Measurements from ENCODE around the gene CNOT2.

CNOT2 gene

DNA sequence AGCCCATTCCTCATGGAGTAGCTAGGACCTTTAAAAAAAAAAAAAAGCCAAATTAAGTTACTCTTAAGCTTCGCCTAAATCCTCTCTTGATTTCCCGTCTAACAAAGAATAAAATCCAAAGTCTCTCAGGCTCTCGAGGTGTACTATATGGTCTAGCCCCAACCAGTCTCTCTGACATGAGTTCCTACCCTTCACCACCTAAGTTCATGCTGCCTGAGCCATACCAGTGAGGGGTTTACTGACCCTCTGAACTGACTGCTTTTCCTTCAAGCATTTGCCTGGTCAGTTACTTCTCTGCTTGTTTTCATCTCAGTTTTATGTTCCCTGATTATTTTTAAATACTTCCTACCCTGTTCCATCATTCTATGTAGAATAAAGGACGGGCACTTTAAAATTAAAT lies 64.6 kb downstream of the CNOT2 start:
- DNase-seq: no peak

DNA sequence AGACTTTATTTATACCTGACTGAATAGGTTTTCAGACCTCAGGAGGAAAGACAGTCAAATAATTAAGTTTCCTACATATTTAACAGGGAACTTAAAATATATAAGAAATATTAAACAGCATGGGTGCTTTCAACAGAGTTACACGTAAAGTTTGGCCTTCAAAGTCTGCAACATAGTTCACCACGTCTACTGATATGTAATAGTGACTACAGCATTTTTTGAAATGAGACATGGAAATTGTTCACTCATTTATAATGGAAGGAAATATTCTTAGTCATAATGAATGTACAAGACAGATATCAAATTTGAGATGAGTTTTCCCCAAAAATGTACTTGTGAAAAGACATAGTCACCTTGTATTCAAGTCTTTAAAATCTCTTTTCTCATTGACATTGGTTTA lies 66.1 kb downstream of the CNOT2 start:
- DNase-seq: no peak

DNA sequence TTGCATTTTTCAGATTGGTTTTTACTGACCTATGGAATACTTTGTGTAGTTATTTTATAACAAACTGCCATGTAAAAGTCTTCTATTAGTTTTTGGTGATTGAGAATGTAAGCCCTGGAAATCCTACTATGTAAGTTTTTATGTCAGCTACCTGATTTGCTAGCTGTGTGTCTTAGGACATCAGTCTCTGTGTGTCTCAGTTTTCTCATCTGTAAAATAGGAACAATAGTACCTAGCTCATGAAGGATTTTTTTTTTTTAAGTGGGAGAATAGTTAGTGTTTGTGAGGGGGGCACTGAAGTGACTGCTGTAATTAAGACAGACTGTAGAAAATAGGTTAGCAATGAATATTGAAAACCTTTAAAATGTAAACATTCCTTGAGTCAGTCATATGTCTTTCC lies 70.9 kb downstream of the CNOT2 start:
- DNase-seq: no peak

DNA sequence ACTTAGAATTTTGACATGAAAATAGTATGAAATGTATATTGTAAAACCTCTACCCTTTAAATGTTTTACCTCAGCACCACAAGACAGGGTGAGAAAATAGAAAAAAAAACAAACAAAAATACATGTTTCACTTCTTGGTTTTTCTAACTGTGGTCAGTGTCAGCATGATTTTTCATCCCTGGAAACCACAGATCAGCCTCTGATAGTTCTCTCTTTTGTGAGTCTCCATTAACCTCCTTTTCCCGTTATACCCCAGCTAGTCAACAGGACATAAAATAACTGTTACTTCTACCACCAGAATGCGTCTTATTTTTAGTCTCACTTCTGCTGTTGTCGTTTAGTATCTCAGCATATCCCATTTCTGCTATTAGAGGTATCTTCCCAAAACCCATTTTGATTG lies 74.5 kb downstream of the CNOT2 start:
- no peak for DNase-seq

DNA sequence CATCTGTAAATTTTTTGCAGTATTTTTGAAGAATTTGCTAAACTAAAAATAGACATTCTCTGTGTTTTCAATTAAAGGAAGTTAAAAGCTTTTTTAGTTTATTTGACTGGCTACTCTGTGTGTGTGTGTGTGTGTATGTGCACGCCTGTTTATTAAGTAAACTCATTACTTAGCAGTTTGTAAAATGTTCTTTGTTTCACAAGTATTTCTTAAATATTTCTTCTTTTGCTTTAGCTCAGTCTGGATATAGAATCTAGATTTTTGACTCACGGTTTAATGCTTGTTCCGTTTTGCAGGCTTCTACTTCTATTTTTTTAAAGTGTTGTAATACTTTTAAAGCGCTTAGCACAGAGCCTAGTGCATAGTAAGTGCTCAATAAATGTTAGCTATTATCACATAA lies 76.4 kb downstream of the CNOT2 start:
- DNase-seq: no peak

DNA sequence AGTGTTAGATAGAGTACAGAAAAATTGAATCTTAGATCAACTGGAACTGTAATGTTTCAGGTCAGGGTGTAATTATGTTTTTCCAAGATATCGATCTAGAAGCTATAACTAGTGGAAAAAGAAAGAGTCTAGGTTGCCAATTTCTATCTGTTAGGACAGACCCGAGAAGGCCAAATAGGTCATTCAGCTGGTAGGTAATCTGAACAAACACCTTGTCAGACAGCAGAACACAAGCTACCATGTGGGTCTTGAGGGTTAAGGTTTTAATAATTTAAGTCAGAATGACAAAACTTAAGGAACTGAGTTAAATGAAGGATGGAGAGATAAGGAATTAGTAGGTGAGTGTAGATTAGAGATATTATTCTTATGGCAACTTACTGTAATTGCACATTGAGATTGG lies 78.0 kb downstream of the CNOT2 start:
- DNase-seq: no peak

DNA sequence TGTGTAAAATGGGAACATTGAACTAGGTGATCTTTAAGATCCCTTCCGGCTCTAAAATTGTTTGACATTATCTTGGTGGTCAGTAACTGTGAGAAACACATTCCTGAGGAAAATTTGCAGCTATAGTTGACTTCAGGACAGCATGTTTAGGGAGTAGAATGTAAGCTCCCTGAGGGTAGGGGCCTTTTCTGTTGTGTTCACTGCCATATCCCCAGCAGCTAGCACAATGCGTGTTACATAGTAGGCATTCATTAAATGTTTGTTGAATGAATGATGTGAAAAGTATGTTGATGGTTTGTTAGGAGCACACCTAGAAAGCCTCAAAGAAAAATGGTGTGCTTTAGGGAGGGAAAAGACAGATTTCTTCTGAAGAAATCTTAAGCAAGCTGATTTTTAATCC lies 84.3 kb downstream of the CNOT2 start:
- DNase-seq: no peak

DNA sequence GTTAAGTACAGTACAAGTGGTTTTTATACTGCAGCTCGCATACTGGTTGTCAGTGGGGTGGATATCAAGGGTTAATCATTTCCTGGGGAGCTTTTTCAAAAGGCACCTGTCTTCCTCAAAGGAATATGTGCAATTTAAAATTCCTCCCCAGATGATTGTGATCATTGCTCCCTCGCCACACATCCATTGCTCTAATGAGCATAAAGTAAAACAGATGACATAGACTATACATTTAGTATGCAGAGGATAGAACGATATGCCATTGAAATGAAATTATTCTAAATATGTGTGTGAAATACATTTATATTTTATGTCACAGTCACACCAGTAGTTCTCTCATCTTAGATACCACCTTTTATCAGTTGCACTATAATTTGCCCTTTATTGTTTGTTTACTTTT lies 86.5 kb downstream of the CNOT2 start:
- no peak for DNase-seq

DNA sequence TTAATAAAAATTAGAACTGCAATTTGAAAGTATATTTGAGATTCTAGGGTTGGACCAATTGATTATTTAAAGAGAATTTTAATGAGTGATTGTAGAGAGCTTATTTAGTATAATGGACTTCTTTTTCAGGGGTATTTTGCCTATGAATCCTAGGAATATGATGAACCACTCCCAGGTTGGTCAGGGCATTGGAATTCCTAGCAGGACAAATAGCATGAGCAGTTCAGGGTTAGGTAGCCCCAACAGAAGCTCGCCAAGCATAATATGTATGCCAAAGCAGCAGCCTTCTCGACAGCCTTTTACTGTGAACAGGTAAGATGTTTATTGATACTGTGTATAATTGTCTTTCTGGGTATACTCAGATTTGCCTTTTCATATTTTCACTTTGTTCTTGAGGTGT lies 86.9 kb downstream of the CNOT2 start:
- DNase-seq: no peak

DNA sequence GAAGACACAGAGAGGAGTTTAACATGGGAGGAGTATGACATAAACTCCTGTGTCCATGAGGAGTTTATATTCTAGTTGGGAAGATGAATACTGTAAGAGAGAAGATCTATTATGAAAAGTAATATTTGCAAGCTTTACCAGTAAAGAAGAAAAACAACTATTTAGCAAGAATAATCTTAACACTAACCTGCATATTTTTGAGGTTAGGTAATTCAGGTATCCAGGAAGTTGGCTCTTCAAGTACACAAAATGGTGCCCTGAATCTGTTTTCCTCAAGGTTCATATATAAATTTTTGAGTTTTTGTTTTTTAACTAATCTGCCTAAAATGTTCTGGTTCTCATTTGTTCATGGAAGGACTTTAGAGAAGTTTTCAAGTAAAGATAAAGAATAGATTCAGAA lies 89.0 kb downstream of the CNOT2 start:
- DNase-seq: no peak

DNA sequence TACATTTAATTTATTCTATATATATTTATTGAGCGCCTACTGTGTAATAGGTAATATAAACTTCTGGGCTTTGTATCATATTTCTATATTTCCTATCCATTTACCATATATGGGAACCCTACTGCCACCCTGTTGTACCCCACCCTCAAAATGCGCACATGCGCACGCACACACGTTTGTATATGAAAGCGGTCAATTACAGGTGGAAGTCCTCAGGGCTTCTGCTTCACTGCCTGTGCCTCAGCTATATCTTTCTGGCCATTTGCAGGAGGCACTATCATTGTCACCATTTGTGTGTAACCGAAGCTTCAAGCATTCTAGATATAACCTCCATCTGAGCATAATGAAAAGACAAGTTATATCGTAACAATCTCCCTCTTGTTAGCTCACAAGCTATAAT lies 91.5 kb downstream of the CNOT2 start:
- DNase-seq: no peak

DNA sequence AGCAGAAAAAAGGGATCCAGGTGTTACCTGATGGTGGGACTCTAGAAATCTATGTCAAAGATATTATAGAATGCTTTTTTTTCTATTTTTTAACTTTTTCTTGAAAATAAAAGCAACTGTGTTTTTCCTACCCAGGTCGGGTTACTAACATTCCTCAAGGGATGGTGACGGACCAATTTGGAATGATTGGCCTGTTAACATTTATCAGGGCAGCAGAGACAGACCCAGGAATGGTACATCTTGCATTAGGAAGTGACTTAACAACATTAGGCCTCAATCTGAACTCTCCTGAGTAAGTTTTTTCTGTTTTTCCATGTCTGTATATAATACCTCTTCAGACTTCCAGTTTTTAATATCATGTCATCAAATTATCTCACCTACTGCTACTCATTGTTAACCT lies 95.3 kb downstream of the CNOT2 start:
- DNase-seq: no peak

DNA sequence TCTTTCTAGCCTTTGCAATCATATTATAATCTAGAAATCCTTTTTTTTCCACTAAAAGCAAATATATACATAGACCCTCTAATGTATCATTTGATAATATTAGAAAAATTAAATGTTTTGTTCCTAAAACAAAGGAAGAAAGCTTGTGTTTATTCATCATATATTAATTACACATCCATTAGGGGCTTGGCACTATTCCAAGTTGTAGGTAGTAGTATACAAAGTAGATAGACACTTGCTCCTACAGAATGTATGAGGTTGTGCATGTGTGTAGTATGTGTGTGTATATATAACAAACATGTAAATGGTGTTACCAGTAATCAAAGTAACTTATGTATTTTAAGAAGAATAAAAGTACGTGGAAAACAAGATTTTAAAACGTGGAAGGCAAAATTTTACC lies 107.8 kb downstream of the CNOT2 start:
- no peak for DNase-seq

DNA sequence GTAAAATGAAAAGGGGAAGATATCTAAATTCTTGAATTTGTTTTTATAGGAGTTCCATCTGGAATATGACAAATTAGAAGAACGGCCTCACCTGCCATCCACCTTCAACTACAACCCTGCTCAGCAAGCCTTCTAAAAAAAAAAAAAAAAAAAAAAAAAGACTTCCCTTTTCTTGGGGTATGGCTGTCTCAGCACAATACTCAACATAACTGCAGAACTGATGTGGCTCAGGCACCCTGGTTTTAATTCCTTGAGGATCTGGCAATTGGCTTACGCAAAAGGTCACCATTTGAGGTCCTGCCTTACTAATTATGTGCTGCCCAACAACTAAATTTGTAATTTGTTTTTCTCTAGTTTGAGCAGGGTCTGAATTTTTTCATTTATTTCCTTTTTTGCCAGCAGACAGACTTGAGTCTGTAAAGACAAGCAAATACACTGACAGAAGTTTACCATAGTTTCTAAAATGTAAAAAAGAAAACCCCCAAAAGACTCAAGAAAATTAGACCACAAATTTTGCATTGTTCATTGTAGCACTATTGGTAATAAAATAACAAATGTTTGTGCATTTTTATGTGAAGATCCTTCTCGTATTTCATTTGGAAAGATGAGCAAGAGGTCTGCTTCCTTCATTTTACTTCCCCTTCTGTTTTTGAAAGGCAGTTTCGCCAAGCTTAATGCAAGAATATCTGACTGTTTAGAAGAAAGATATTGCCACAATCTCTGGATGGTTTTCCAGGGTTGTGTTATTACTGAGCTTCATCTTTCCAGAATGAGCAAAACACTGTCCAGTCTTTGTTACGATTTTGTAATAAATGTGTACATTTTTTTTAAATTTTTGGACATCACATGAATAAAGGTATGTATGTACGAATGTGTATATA lies 110.8 kb downstream of the CNOT2 start:
- DNase-seq: no peak

DNA sequence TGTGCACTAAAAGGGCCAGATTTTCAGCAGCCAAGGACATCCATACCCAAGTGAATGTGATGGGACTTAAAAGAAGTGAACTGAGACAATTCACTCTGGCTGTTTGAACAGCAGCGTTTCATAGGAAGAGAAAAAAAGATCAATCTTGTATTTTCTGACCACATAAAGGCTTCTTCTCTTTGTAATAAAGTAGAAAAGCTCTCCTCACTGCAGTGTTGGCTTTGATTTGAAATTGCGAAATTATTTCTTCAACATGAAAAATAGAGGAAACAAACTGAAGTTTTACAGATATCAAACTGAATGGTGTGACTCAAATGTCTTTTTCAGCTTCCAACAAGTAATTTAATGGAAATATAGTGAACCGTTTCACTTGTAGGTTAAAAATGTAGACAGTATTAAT lies 111.6 kb downstream of the CNOT2 start:
- no peak for DNase-seq

DNA sequence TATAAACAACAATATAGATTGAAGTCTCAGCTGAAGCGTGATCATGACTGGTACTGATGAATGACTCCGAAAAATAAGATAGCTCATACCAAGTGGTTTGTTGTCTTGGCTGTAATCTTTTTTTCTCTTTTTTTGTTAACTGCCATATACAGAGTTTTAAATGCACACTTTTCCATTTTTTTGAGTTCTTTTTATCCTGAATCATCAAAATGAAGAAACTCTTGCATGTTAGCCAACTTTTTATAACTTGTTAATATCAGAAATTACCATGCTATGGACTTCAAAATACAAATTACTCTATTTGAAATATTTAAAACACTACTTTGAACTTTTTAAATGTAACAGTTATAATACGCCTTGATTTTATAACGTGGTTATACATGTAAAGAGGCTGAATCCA lies 112.7 kb downstream of the CNOT2 start:
- DNase-seq: no peak

DNA sequence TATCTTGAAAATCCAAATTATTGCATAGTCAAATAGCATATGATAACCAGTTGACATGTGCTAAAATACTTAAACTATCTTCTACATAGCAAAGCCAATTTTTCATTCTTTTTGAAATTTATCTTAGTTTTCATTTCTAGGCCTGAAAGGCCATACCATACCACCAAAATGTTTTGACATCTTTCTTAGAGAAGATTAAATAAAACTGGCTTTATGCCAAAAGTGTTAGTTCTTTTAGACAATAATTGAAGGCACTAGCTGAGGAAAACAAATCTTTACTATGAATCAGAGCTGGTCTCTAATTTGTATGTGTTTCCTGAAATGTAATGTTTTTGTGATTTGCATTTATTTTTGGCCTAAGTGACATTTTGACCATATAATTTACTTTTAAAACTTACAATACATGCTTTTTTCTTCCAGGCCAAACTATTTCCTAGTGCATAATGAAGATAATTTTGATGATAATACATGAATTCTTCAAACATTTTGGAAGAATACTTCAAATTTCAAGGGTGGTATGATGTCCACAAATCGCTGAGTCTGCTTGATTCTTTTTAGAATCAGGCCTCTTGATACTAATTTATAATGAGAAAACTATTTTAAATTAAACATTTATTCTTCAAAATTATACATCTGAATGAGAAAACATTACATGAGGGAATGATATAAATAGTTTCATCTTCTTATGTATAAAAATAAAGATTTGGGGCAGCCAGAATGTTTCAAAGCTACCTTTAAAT lies 116.4 kb downstream of the CNOT2 start:
- DNase-seq: no peak

DNA sequence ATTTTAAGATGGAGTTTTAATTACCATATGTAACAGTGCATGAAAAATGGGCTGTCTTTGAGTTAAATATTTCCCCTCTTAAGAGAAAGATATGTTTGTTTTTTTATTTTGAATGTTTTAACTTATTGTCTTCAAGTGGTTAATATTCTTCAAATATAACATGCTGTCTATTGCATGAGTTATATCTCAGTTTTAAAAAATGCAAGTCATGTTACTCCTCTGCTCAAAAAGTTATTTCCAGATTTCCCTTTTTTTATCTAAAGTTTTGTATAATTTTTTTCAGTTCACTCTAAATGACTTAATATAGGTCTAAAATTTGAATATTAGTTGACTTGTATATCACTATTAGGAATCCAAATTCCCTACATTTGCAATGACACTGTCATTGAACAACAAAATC lies 117.0 kb downstream of the CNOT2 start:
- no peak for DNase-seq

DNA sequence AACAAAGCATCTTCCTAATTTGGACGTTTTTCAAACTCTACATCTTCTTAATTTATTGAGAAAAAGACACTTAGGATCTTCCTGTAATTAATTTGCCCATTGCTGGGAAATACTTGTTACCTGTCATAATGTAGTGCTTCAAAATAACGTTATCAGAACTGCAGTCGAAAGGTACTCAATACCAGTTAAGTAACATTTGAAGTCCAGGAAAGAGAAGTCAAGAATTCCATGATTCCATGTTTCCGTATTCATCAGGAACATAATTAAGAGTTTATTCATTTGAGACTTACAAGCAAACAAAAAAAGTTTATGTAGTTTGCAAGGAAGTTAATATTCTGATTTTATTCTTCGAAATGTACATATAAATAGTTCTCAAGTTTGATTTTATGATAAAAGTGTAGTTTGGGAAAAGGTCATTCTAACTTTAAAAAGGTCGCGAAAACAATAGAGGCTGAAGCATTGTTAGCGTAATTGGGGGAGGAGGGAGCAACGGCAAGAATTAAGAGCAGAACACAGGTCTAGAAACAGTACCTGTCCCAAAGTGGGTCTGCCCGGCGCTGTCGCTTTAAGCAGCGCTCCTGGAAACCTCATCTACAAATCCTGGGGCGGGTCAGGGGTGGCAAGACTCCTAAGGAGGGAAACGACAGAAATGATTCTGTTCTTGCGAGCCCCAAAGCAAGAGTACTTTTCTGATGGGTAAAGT lies 121.6 kb downstream of the CNOT2 start:
- no peak for DNase-seq

DNA sequence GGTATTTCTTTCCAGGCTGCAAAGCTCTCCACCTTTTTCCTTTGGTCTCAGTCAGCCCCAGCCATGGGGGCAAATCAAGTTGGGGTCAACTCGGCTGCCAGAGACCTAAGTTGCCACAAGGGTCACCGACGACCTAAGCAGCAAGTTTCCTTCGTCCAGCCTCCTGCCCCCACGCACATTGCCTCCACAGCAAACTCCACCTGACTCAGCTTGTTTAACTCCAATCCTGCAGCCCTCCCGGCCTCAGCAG lies 122.1 kb downstream of the CNOT2 start:
- DNase-seq: no peak

DNA sequence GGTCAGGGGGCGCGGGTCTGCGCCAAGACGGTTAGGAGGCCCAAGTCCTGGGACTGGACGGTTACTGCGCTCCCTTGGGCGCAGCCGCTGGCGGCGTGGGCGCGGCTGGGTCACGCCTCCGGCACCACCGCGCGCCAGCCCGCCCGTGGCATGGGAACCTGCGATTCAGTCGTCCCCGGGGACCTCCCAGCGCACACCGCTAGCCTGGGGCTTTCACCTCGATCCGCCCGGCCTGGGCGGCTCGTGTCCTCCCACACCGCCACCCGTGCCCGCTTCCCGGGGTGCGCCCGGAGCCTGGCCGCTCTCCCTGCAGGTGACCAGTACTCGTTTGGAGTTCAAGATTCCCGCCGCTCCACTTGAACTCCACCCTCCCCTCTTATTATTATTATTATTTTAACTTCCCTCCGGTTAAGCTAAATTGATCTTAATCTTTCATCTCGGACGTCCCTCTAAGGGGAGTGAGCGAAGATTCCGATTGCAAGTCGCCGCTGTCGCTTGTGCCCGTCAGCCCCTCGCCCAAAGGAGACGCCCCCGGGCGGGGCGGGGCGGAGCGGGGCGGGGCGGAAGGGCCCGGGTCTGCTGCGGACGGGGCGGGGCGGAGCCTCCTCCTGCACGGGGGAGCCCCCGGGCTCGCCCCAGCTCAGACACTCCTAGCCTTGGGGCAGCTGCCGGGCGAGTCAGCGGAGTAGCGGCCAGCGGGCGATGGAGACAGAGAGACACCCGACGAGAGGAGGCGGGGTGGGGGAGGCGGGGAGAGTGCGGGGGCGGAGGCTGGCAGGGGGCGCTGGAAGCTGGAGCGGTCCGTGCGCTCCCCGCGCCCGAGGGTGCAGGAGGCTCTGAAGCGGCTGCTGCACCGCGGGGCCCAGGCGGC lies 122.7 kb downstream of the CNOT2 start, which contains the start of gene KCNMB4:
TSS of gene KCNMB4 (plus strand) at position 643 of the 871 bp plus-strand sequence. CDS start 445 bp downstream, outside the sequence.
- DNase-seq: peak; percentile 96

DNA sequence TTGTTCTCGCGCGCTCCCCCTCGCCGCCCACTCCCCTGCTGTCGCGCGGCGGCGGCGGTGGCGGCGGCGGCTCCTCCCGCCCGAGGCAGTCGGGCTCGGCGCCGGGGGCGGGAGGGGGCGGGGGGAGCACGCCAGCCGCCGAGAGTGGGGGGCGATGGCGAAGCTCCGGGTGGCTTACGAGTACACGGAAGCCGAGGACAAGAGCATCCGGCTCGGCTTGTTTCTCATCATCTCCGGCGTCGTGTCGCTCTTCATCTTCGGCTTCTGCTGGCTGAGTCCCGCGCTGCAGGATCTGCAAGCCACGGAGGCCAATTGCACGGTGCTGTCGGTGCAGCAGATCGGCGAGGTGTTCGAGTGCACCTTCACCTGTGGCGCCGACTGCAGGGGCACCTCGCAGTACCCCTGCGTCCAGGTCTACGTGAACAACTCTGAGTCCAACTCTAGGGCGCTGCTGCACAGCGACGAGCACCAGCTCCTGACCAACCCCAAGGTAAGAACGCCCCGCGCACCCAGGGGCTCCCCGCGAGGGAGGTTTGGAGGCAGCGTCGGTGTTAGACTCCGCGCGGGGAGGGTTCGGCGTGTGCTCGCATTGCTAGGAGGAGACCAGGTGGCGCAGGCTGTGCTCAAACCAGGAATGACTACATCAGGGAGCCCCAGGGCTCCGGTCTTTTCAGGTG lies 123.5 kb downstream of the CNOT2 start:
- DNase-seq: peak; percentile 72
